Gastroesophageal sphincter (tissue), 3 donors: Measurements from ENCODE around the gene FNDC3B.

Experiments
- CTCF ChIP-seq, 4 experiments: fragments of 200-600 bp in 2 of 4; fragments of 450-650 bp in 2 of 4; sonication (generic) in 1 of 4; IDR thresholded peaks; one replicate each; pipeline ENCODE4 v1.5.1; 2017 to 2019; ENCODE audit warnings: antibody characterized with exemption in 4 of 4, mild to moderate bottlenecking in 2 of 4, moderate library complexity in 2 of 4
- EP300 ChIP-seq: sonication (generic); formaldehyde crosslinking; IDR thresholded peaks from one replicate; pipeline ENCODE4 v1.6.1; 2017; ENCODE audit warnings: antibody characterized with exemption, mild to moderate bottlenecking

GRCh38 chr3:172166261-172166660 lies 126.9 kb downstream of the FNDC3B start:
- no peak for TF ChIP-seq CTCF (IDR thresholded peaks at IDR 0.05)
- TF ChIP-seq EP300 = no peak
